Panc1 (cell line): ENCODE data around the gene SLCO2B1. TPM values are rescaled to one million over a fixed set of nuclear protein-coding genes. Genes with fewer than 3 reads are reported as not detected.

ENCODE experiments used
- ATAC-seq: fragments of 200-7000 bp; cut with Tn5 transposase; 2 replicates; pipeline ENCODE4 v1.9.1; 2020; ENCODE audit warnings: mild to moderate bottlenecking, moderate library complexity
- BruUV-seq: library from RNA; stranded (reverse); fragments of 400-500 nt; replicated peaks from 2 replicates; lab custom pipeline; 2021; lab: Mats Ljungman, UMichigan
- CTCF ChIA-PET: fragments of 300-600 bp; sonication (Branson Sonifier 250); formaldehyde crosslinking; loops from one replicate; lab custom pipeline; 2022; ENCODE audit warnings: antibody characterized with exemption; lab: Charles Lee
- POLR2A ChIA-PET: fragments of 300-600 bp; sonication (Branson Sonifier 250); formaldehyde crosslinking; loops from one replicate; lab custom pipeline; 2022; ENCODE audit warnings: antibody characterized with exemption; lab: Charles Lee
- DNase-seq: peaks from one replicate; pipeline ENCODE4 v3.0.0-alpha.2; 2010; ENCODE audit warnings: low read depth, low spot score
- H3K27ac ChIP-seq: 2 replicates; pipeline ENCODE4 v1.5.1; 2011; ENCODE audit warnings: mild to moderate bottlenecking, low read length, inconsistent platforms
- H3K27me3 ChIP-seq: fragments of 200-500 bp; sonication (Bioruptor generic); 2 replicates; pipeline ENCODE4 v1.6.0; 2014; ENCODE audit warnings: low read length, inconsistent platforms; ENCODE audit not compliant: control insufficient read depth, insufficient read depth
- H3K36me3 ChIP-seq: fragments of 200-500 bp; sonication (Bioruptor generic); 2 replicates; pipeline ENCODE4 v1.5.1; 2014; ENCODE audit warnings: inconsistent platforms, mild to moderate bottlenecking, low read length, moderate library complexity; ENCODE audit not compliant: control insufficient read depth, insufficient read depth
- H3K4me1 ChIP-seq: 2 replicates; pipeline ENCODE4 v1.5.1; 2011; ENCODE audit warnings: inconsistent platforms, mild to moderate bottlenecking, low read length, moderate library complexity; ENCODE audit not compliant: control insufficient read depth, insufficient read depth
- H3K4me3 ChIP-seq, 2 experiments: 2 replicates each; pipeline ENCODE4 v1.5.1; 2011 to 2012; ENCODE audit warnings: low read depth in 2 of 2, low read length in 2 of 2, mild to moderate bottlenecking in 2 of 2, inconsistent platforms in 1 of 2, moderate library complexity in 1 of 2
- H3K9me3 ChIP-seq: fragments of 200-500 bp; sonication (Bioruptor generic); 2 replicates; pipeline ENCODE4 v1.5.1; 2014; ENCODE audit warnings: low read depth, mild to moderate bottlenecking, inconsistent platforms, low read length, moderate library complexity; ENCODE audit not compliant: control insufficient read depth, insufficient read depth
- CTCF ChIP-seq: fragments of 450-650 bp; IDR thresholded peaks from 2 replicates; pipeline ENCODE4 v1.5.1; 2017; ENCODE audit warnings: mild to moderate bottlenecking
- POLR2AphosphoS5 ChIP-seq: IDR thresholded peaks from 2 replicates; pipeline ENCODE4 v1.6.1; 2012; ENCODE audit warnings: mild to moderate bottlenecking, low read depth, low read length, moderate library complexity
- REST ChIP-seq, 2 experiments: IDR thresholded peaks; 2 replicates each; pipeline ENCODE4 v1.6.1; 2011 to 2012; ENCODE audit warnings: low read depth in 2 of 2, control low read depth in 1 of 2, low read length in 1 of 2, mild to moderate bottlenecking in 1 of 2, moderate library complexity in 1 of 2; ENCODE audit not compliant: insufficient read depth in 1 of 2
- SIN3A ChIP-seq: IDR thresholded peaks from 2 replicates; pipeline ENCODE4 v1.6.1; 2012; ENCODE audit warnings: low read depth, mild to moderate bottlenecking, low read length, moderate library complexity, borderline replicate concordance; ENCODE audit not compliant: insufficient read depth
- TCF7L2 ChIP-seq: IDR thresholded peaks from 2 replicates; pipeline ENCODE4 v1.6.1; 2011; ENCODE audit warnings: mild to moderate bottlenecking, low read depth, low read length, inconsistent platforms
- in situ Hi-C: cut with HindIII; loops from 2 replicates; pipeline ENCODE4 v1.10.0; 2016; ENCODE audit warnings: low sequenced_read_pairs, low pct_unique_long_range_greater_than_20kb
- intact Hi-C: fragments of 100-400 bp; cut with micrococcal nuclease; formaldehyde crosslinking; loops from one replicate; pipeline ENCODE4 v1.10.0; 2022; ENCODE audit not compliant: unreplicated experiment
- total RNA-seq: library from RNA; stranded (reverse); gene quantifications from one replicate; pipeline ENCODE4 v1.2.1, GENCODE V29; 2021; ENCODE audit not compliant: unreplicated experiment

Gene SLCO2B1
- total RNA-seq, 1 experiment from 2014 or later: 0.77 TPM

DNA sequence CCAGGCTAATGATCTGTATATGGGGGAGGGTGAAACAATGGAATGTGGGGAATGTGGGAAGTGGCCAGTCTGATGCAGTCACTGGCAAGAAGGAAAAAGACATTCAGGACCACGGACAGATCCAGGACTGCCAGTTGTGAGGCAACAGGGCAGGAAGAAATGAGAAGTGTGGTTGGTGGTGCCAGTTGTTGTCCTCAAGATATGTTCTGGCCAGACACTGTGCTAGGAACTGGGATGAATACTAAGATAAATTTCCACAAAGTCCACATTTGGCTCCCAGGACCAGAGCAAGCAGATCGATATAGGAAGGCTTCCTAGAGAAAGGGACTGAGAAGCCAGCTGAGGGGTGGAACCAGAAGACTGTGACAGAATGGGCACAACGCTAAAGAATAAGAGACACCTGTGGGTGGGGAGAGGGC lies 82.9 kb downstream of the SLCO2B1 start:
- DNase-seq: no peak
- no peaks in the 10 kb centered on the region for H3K4me1 ChIP-seq
- in situ Hi-C loops (loop anchor here (25.0 kb wide), 1 partner anchor 221 kb away; no protein-coding TSS in a partner anchor), intact Hi-C loops (no loop called here)
- TF ChIP-seq TCF7L2 (no peak), REST (IDR thresholded peaks at IDR 0.05; ENCODE audit: insufficient read depth in 1 of 2, low read depth in 2 of 2, low read length in 1 of 2) (peak; percentile 96 to 97)
- no peak overlapping the region for H3K4me3 ChIP-seq
- H3K36me3 ChIP-seq: no peaks in the 10 kb centered on the region
- BruUV-seq: no TSS peak
- no peaks in the 10 kb centered on the region for H3K9me3 ChIP-seq
- no peaks in the 10 kb centered on the region for H3K27me3 ChIP-seq
- ATAC-seq: no peak
- ChIA-PET POLR2A (no interaction called here), CTCF (no interaction called here)
- H3K27ac ChIP-seq: no peak overlapping the region

GRCh38 chr11:75236062-75236461 lies 85.2 kb downstream of the SLCO2B1 start:
- ChIA-PET CTCF (no interaction called here), POLR2A (no interaction called here)
- BruUV-seq: no TSS peak
- DNase-seq (no peak), ATAC-seq (no peak)
- intact Hi-C loops: no loop called here
- in situ Hi-C loops: loop anchor here (25.0 kb wide), 1 partner anchor 224 kb away; no protein-coding TSS in a partner anchor
- Histone ChIP-seq H3K4me3 (no peak overlapping the region), H3K27me3 (no peaks in the 10 kb centered on the region), H3K36me3 (no peaks in the 10 kb centered on the region), H3K4me1 (no peaks in the 10 kb centered on the region), H3K9me3 (no peaks in the 10 kb centered on the region), H3K27ac (no peak overlapping the region)
- TF ChIP-seq CTCF (no peak), TCF7L2 (no peak), POLR2AphosphoS5 (no peak), SIN3A (no peak), REST (IDR thresholded peaks at IDR 0.05; ENCODE audit: insufficient read depth in 1 of 2, low read depth in 2 of 2, low read length in 1 of 2) (no peak)
